ENCODE data around the gene NAA15.

Gene NAA15

GRCh38 chr4:139450586-139450985, 149.3 kb downstream of the NAA15 start:
- H3K27me3 ChIP-seq (ENCODE audit: insufficient read depth, poor library complexity, severe bottlenecking), result no peaks in the 10 kb centered on the region
- no peak overlapping the region for H3K4me3 ChIP-seq (replicated peaks; ENCODE audit: insufficient read depth, low read length)
- TF ChIP-seq POLR2AphosphoS5 (IDR thresholded peaks at IDR 0.05; ENCODE audit: low read depth) (no peak), REST (IDR thresholded peaks at IDR 0.05; ENCODE audit: insufficient replicate concordance, low read depth) (no peak), SPI1 (IDR thresholded peaks at IDR 0.05; ENCODE audit: borderline replicate concordance, low read depth) (no peak), CTCF (IDR thresholded peaks at IDR 0.05; ENCODE audit: insufficient read depth, low read length) (no peak)
- no peak for DNase-seq (ENCODE audit: low read depth in 1 of 2, low spot score in 1 of 2)
- no peak overlapping the region for H3K27ac ChIP-seq (replicated peaks)

GRCh38 chr4:139451997-139452396, 150.7 kb downstream of the NAA15 start:
- Histone ChIP-seq H3K27ac (replicated peaks) (peak overlapping the region; percentile 90), H3K27me3 (ENCODE audit: insufficient read depth, poor library complexity, severe bottlenecking) (no peaks in the 10 kb centered on the region), H3K4me3 (replicated peaks; ENCODE audit: insufficient read depth, low read length) (no peak overlapping the region)
- no peak for TF ChIP-seq GABPA (IDR thresholded peaks at IDR 0.05; ENCODE audit: low read depth)
- TF ChIP-seq REST (IDR thresholded peaks at IDR 0.05; ENCODE audit: insufficient replicate concordance, low read depth), result no peak
- no peak for TF ChIP-seq CTCF (IDR thresholded peaks at IDR 0.05; ENCODE audit: insufficient read depth, low read length)
- no peak for TF ChIP-seq SPI1 (IDR thresholded peaks at IDR 0.05; ENCODE audit: borderline replicate concordance, low read depth)
- no peak for TF ChIP-seq POLR2AphosphoS5 (IDR thresholded peaks at IDR 0.05; ENCODE audit: low read depth)
- DNase-seq (ENCODE audit: low read depth in 1 of 2, low spot score in 1 of 2), result no peak

- Histone ChIP-seq H3K27me3 (ENCODE audit: insufficient read depth, poor library complexity, severe bottlenecking) (no peaks in the 10 kb centered on the region), H3K4me3 (replicated peaks; ENCODE audit: insufficient read depth, low read length) (peak overlapping the region; percentile 100), H3K27ac (replicated peaks) (peak overlapping the region; percentile 90)
- DNase-seq (ENCODE audit: low read depth in 1 of 2, low spot score in 1 of 2), result peak; percentile 47 to 83
- TF ChIP-seq CTCF (IDR thresholded peaks at IDR 0.05; ENCODE audit: insufficient read depth, low read length) (peak; percentile 19), REST (IDR thresholded peaks at IDR 0.05; ENCODE audit: insufficient replicate concordance, low read depth) (no peak)
Observed at GRCh38 chr4:139453041-139453370, 151.7 kb downstream of the NAA15 start.

All from HL-60 (cell line).